ENCODE measurements around the gene RPTOR.

RPTOR gene

DNA sequence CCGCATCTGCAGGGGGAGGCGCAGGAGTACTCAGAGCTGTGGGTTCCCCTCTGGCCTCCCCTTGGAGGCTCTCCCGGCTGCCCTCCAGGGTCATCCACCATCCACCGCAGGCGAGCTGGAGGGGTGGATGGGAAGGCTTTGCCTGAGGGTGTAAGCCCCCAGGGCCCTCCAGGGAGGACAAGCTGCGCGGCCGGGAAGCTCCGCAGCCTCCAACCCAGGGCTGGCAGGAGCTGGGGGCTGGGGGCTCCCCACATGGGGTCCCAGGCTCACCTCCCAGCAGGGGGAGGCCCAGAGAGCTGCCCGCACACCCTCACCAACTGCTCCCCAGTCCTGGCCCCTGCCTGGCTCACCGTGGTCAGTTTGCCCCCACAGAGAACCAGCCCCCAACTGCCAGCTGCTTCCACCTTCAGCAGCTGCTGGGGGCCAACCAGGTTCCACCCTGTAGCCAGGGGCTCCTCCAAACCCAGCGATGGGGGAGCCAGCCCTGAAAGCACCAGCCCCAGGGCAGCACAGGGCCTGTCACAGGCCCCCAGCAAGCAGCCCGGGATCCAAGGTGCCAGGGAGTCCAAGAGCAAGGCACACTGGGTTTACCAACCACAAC lies 427.2 kb downstream of the RPTOR start:
- DNase-seq, result no peak

DNA sequence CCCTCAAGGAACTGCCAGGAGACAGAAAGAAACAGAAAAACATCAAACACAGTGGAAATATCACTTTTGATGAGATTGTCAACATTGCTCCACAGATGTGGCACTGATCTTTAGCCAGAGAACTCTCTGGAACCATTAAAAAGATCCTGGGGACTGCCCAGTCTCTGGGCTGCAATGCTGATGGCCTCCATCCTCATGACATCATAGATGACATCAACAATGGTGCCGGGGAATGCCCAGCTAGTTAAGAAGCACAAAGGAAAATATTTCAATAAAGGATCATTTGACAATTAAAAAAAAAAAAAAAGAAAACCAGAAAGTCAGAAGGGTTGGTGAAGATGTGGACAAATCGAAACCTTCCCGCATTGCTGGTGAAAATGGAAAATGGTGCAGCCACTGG lies 432.1 kb downstream of the RPTOR start:
- no peak for DNase-seq

DNA sequence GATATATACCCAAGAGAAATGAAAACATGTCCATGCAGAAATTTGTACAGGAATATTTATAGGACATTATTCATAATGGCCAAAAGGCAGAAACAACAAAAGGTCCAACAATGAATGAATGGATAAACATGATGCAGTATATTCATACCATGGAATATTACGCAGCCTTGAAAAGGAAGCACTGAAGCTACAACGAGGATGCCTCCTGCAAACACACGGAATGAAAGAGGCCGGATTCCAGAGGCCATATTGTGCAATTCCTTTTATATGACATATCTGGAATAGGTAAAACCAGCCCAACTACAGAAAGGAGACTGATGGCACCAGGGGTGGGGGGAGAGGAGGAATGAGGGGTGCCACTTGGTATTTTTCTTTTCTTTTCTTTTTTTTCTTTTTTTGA lies 432.5 kb downstream of the RPTOR start:
- no peak for DNase-seq

DNA sequence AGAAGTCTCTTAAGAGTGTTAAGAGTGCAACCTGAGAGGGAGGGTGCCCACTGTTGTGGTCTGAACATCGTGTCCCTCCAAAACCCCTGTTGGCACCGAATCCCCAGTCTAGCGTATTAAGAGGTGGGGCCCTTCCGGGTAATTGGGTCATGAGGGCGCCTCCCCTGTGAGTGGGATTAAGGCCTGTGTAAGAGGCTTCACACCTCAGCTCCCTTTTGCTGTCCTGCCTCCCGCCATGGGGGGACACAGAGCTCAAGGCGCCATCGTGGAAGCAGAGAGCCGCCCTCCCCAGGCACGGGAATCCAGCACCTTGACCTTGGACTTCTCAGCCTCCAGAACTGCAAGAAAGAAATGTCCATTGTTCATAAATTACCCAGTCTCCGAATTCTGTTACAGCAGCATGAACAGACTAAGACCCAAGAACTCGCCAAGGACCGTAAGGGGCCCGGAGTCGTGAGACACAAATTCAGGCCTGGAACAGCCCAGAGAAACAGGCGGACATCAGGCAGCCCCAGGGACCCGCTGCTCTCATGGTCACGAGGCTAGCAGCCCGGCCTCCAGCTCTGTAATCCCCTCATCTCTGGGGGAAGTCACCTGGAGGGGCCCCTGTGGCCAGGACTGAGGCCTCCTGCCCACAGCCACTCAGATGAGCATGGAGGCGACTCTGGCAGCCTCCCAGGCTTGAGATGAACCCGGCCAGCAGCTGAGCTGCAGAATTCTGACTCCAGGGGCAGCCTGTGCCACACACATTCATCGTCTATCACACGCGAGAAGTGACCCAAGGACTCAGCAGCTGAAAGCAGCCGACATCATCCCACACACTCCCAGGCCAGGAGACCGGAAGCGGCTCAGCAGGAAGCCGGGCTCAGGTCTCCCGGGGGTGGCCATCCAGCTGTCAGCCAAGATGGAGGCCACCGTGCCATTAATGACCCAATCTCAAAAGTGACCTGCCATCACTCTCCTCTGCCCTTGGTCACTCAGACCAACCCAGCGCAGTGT lies 434.2 kb downstream of the RPTOR start:
- peak; percentile 61 for DNase-seq

DNA sequence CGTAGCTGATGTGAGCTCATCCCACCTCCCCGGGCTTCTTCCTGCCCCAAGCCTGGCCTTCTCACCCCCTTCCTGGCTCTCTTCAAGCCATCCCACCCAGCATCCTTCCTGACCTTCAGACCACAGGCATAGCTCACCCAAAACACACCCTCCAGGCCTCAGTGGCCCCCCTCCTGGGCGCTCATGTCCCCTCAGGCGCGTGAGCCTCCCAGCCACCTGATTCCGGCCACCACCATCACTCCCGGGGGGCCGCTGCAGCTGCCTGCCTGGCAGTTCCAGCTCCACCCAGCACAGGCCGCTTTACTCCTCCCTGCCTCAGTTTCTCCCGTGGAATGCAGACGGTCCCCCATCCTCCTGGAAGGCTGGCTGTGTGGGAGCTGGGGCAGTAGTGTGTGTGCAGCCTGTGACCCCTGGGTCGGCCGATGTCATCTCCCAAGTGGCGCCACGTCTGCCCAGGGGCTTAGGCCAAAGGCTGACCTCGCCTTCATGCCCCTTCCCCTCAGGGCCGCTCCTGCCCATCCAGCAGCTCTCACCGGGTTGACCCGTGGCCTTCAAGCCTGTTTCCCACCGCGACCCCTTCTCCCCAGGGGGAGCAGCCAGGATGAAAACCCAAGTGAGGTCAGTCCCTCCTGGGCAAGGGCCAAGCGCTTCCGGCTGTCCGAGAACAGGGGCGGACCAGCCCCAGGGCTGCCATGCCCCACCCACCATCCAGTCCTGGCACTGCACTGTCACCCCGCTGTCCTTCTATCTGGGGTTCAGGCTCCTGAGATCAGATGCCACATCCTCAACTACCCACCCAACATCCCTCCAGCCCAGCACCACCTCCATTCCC lies 435.1 kb downstream of the RPTOR start:
- DNase-seq, result no peak

DNA sequence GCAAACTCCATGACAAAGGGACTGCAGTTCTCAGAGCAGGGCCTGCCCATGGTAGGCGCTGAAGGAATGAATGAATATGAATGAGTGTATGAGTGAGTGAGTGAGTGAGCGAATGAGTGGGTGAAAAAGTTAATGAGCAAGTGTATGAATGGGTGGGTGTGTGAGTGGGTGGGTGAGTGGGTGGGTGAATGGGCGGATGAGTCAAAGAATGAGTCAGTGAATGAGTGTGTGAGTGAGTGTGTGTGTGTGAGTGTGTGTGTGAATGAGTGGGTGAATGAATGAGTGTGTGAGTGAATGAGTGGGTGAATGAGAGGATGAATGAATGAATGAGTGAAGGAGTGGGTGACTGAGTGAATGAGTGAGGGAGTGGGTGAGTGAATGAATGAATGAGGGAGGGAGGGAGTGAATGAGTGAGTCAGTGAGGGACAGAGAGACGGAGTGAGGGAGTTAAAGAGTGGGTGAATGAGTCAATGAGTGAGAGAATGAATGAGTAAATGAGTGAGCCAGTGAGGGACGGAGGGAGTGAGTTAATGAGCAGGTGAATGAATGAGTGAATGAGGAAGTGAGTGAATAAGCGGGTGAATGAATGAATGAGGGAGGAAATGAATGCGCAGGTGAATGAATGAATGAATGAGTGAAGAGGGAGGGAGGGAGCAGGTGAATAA lies 435.9 kb downstream of the RPTOR start:
- no peak for DNase-seq

DNA sequence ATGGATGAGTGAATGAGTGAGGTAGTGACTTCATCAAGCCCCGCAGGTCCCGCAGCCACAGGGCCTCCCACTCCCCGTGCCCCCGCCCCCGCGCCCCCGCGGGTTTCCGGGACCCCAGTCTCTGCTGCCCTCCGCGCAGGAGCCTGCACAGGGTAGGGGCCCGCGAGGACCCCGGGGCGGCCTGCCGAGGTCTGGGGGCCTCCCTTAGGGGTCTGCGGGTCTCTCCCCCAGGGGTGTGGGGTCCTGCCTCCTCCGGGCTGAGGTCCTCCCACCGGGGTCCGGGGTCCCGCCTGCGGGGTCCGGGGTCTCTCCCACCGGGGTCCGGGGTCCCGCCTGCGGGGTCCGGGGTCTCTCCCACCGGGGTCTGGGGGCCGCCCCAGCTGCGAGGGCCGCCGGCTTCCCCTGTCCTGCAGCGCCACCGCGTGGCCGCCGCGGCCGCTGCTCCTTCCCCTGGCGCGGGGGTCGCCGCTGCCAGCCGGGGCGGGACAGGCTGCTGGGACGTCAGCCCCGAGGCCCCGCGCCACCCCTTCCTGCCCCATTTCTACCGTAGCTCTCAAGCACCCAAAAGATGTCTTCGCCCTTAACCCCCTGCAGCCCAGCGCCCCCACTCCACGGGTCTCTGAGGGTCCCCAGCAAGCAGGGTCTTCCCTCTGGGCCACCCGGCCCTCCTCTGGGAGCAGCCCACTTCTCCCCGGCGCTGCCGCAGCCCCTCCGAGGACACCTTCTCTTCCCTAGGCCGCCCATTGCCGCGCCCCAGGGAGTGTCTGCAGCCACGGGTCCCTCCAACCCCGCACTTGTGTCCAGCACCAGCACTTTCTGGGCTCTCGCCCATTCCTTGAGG lies 436.6 kb downstream of the RPTOR start:
- peak; percentile 58 for DNase-seq

DNA sequence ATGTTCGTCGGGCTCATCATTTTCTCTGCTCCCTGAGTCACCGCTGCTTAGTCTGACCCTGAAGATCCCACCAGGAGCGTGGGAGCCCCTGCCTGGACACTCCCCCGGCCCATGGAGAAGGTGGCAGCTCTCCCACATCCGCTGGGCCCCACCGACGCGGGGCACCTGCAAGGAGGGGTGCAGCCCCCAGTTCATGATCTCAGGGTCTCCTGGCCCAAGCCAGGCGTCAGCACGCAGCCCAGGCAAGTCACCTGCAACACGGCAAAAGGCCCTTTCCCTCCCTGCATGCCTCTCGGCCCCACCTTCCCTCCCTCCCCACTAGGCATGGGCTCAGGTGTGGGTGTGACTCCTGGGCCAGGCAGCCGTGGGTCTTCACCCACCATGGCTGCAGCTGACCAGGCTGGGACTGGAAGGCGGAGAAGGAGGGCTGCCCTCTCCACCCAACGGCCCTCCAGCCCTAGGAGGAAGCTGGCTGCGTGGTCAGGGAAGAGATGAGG lies 437.3 kb downstream of the RPTOR start:
- DNase-seq, result no peak

DNA sequence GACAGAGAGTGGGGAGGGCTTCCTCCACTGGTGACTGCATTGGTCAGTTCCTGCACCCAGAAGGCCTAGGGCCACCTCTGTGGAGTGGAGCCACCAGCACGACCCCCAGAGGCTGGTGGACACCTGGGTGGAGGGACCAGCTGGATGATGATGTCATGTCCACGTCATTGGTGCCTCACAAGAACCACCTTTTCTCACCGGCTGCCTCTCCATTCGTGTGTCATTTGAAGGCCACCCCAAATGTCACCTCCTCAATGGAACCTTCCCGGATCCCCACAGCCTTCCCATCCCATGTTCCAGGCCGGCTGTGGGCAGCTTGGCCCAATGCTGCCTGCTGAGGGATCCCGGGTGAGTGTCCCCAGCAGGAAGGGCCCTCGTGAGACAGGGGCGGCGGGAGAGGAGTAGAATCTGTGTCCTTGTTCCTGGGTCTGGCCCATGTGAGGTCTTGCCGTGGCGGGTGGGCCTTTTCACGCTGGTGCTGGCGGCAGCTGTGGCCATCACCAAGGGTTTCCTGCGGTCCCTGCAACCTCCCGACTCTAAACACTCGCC lies 437.9 kb downstream of the RPTOR start:
- DNase-seq, result no peak

DNA sequence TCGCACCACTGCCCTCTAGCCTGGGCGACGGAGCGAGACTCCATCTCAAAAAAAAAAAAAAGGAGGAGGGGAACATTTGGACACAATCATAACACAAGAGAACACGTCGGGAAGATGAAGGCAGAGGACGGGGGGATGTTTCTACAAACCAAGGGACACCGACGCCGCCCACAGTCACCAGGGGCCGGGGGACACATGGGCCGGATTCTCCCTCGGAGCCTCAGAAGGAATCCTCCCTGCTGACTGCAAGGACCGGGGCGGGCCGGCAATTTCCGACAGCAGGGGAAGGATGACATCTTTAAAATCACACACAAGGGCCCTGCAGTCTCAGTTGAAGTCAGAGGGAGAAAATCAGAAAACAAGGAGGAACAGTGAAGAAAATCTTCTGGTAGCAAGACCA lies 438.9 kb downstream of the RPTOR start:
- DNase-seq, result no peak

DNA sequence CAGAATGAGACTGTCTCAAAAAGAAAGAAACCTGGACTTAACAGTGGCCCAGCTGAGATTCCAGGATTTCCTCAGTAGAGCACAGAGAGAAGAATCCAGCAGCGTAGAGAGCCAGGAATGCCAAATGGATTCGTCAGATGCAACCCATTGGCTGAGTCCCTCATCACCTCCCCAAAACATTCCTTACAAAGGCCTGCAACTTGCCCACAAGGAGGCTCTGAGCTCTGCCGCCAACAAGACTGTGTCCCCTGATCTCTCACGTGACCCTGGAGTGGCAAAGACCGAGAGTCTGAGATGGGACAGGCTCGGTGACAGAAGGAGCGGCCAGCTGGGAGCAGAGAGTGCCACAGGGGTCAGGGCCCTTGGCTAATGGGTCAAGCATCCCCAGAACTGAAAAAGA lies 440.1 kb downstream of the RPTOR start:
- DNase-seq, result peak; percentile 29

DNA sequence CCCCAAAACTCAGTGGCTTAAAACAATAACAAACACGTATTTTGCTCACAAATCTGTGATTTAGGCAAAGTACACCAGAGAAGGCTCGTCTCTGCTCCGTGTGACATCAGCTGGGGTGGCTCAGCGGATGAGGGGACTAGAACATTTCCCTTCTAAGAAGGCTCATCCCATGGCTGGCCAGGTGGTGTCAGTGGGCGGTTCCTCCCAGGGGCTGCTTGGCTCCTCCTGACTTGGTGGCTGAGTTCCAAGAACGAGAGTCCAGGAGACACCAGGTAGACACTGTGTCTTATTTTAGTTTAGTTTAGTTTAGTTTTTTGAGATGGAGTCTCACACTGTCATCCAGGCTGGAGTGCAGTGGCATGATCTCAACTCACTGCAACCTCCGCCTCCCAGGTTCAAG lies 441.4 kb downstream of the RPTOR start:
- DNase-seq, result peak; percentile 44

DNA sequence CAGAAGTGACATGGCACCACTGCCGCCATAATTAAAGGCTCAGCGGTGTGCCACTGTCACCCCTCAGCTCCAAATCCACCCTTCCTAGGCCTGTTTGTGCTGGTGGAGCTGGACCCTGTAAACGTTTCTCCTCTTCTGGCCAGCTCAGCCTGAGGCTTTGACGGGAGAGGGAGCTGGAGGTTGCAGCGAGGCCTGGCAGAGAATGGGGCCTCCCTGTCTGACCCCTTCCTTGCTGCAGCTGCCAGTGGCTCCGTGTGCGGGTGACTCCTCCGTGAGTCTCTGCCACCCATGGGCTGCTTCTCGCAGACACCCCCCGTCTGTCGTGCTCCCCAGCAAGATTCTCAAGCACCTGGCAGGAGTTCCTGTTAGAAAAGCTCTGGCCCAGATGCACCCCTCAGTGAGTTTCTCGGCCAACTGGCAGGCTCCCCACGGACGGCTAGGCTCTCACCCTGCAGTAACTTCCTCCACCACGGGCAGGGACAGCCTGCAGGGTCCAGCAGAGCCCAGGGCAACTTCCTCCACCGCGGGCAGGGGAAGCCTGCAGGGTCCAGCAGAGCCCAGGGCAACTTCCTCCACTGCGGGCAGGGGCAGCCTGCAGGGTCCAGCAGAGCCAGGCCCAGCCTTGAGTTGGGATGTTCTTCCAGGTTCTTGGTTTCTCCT lies 442.3 kb downstream of the RPTOR start:
- DNase-seq, result no peak

DNA sequence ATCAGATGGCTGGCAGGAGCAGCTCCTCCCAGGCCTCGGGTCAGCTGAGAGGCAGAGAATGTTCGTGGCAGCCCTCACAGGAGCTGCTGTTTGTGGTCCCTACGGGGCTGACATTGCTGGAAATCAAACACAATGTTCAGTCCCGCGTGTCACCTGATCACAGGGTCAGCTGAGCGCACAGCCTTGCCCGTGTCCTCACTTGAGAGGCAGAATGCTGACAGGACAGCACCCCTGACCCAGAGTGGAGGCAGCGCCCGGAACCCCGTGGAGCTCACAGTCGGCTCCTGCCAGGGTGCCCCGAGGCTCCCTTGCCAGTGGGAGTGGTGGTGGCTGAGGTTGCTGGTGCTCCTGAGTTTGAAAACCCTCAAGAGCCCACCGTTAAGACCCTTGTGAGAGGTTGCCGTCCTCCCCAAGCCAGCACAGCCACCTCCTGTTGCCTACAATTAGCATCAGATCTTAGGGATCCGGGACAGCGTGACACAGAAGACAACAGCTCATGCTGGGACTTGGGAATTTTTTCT lies 443.4 kb downstream of the RPTOR start:
- DNase-seq, result no peak

DNA sequence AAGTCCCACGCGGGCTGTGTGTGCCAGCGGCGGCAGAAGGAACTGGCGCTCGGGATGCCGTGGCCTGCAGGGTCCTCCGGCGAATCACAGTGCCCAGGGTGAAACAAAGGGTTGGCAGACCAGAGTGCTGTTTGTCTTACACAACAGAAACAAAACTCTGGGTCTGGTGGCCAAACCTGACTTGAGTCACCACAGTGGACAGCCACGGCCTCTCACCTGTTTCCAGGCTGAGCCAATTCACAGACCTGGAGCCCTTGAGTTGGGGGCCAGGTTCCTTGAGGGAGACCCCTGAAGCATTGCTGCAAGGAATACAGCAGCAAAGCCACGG lies 444.9 kb downstream of the RPTOR start:
- DNase-seq, result no peak

DNA sequence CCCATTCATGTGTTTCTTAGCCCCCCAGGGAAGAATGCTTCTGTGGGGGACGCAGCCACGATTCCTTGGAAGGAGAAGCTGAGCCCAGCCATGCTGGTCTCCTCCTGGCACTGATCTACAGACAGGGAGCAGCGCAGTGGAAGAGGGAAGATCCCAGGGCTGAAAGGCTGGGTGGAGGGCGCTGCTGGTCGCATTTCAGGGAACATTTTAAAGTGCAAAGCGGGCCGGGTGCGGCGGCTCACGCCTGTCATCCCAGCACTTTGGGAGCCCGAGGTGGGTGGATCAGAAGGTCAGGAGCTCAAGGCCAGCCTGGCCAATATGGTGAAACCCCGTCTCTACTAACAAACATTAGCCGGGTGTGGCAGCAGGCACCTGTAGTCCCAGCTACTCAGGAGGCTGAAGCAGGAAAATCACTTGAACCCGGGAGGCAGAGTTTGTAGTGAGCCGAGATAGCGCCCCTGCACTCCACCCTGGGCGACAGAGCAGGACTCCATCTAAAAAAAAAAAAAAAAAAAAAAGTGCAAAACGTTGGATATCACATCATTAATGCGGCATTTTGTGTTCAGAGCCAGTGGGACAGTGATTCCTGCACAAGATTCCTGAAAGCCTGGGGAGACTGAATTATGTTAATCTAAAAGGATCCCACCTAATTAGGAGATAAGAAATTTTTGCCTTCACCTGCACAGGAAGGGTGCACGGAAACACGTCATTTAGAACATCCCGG lies 446.4 kb downstream of the RPTOR start:
- DNase-seq, result no peak

DNA sequence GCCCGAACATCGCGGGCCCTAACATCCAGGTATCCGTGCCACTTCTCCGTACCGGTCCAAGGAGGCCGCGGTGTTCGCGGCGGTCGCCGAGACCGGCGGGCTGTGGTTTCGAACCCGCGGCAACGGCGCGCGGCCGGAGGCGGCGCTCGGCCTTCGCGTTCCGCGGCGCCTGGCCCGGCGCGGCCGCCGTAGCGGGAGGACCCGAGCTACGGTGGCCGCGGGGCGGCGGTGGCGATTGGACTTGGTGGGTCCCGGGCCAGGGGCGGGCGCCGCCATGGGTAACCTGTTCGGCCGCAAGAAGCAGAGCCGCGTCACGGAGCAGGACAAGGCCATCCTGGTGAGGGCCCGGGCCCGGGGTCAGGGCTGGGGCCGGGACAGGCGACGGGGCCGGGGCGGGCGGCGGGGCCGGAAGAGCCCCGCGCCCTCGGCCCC lies 447.0 kb downstream of the RPTOR start, which contains the start of gene CHMP6:
Gene CHMP6, plus strand, starts transcription at position 197 of the 432 bp plus-strand sequence. Its CDS starts 78 bp downstream, at position 275.
- DNase-seq, result peak; percentile 80

DNA sequence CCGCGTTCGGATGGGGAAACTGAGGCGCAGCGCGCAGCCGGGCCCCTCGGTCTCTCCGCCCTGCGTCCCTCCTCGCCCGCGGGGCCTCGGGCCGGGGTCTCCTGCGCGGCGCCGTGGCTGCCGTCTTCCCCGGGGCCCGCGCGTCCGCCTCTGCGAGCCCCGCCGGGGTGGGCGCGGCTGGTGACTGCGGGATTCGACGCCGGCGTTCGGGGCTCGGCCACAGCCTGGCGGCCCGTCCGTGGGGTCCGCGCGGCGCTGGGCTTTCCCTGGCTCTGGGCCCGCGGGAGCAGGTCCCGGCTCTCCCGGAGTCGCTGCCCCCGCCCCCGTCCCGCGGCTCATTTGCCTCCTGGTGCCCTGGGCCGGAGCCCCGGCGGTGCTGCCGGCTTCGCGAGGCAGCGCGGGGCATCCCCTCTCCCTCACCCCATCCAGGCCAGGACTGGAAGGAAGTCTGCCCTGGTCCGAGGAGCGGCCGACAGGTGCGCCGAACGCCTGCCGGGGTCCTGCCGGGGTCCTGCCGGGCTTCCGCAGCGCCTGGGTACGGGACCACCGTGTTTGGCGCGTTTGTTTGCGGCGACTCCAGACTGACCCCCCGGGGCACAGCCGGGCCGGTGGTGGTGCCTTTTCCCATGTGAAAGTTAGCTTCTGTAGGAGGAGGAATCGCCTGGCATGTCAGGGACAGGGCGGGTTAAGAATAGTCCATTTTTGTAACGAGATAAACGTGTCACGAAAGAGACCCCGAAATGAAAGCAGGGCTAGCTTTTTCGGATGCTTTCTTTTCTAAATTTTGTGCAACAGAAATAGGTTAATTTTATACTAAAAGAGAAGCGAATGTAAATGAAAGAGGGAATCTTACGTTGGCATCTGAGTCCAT lies 447.7 kb downstream of the RPTOR start:
- DNase-seq, result no peak

All from NCI-H82 (cell line).